Endothelial cell of umbilical vein (primary cell): ENCODE results near the gene ECSIT. TPM values are rescaled to one million over a fixed set of nuclear protein-coding genes. Genes with fewer than 3 reads are reported as not detected.
"Not testable (repeated sequence)": the region's sequence is repeated elsewhere in the genome, so short reads cannot be mapped to it uniquely, and the experiment has no call there.

Experiments
- BruUV-seq: library from RNA; stranded (reverse); fragments of 400-500 nt; replicated peaks from 2 replicates; lab custom pipeline; 2021; lab: Mats Ljungman, UMichigan
- CTCF ChIA-PET: fragments of 300-600, 350-600 bp; sonication (Branson Sonifier 250); formaldehyde crosslinking; loops from one replicate; lab custom pipeline; 2021; ENCODE audit warnings: antibody characterized with exemption, inconsistent platforms; lab: Charles Lee
- POLR2A ChIA-PET: fragments of 300-600, 350-600 bp; sonication (Branson Sonifier 250); formaldehyde crosslinking; loops from one replicate; lab custom pipeline; 2021; ENCODE audit warnings: antibody characterized with exemption, inconsistent platforms; lab: Charles Lee
- DNase-seq: peaks from one replicate; pipeline ENCODE4 v3.0.0-alpha.2; 2011; ENCODE audit warnings: low read depth, low spot score
- FAIRE-seq: peaks from 2 replicates; lab custom pipeline; 2011; peaks lifted over from hg19 to GRCh38; lab: Jason Lieb, UNC
- H2AFZ ChIP-seq: 2 replicates; pipeline ENCODE4 v1.6.0; 2012; ENCODE audit warnings: low read depth, low read length, control low read depth, inconsistent platforms
- H3K27ac ChIP-seq: 2 replicates; pipeline ENCODE4 v1.5.1; 2011; ENCODE audit warnings: low read depth, mild to moderate bottlenecking, control low read depth, low read length, moderate library complexity; ENCODE audit not compliant: insufficient read depth
- H3K27me3 ChIP-seq, 2 experiments: 2 replicates each; pipeline versions ENCODE4 v1.6.0 to v1.6.1; 2011; ENCODE audit warnings: low read length in 2 of 2, mixed read lengths in 1 of 2; ENCODE audit not compliant: control insufficient read depth in 2 of 2, insufficient read depth in 2 of 2
- H3K36me3 ChIP-seq, 2 experiments: 2 replicates in 1 of 2; 3 replicates in 1 of 2; pipeline ENCODE4 v1.5.1; 2011; ENCODE audit warnings: low read length in 2 of 2, mild to moderate bottlenecking in 1 of 2, moderate library complexity in 1 of 2; ENCODE audit not compliant: control insufficient read depth in 2 of 2, insufficient read depth in 2 of 2; ENCODE audit errors: extremely low read depth in 1 of 2
- H3K4me1 ChIP-seq: 3 replicates; pipeline ENCODE4 v1.5.1; 2011; ENCODE audit warnings: mild to moderate bottlenecking, low read length; ENCODE audit not compliant: control insufficient read depth, insufficient read depth; ENCODE audit errors: extremely low read depth
- H3K4me2 ChIP-seq: 2 replicates; pipeline ENCODE4 v1.6.1; 2011; ENCODE audit warnings: low read length, control low read depth, mixed read lengths; ENCODE audit not compliant: insufficient read depth
- H3K4me3 ChIP-seq, 3 experiments: fragments of 200-600 bp in 1 of 3; sonication (generic), shearing (Covaris generic) in 1 of 3; replicated peaks in 1 of 3; 2 replicates each; pipeline ENCODE4 v1.5.1; 2011 to 2016; ENCODE audit warnings: control low read depth in 3 of 3, low read length in 3 of 3, mild to moderate bottlenecking in 2 of 3, inconsistent platforms in 1 of 3, low read depth in 1 of 3, moderate library complexity in 1 of 3; ENCODE audit not compliant: insufficient read depth in 1 of 3
- H3K79me2 ChIP-seq: 2 replicates; pipeline ENCODE4 v1.6.0; 2012; ENCODE audit warnings: low read length, inconsistent platforms; ENCODE audit not compliant: control insufficient read depth, insufficient read depth
- H3K9ac ChIP-seq: replicated peaks from 2 replicates; pipeline ENCODE3; 2011; ENCODE audit warnings: low read length, control low read depth; ENCODE audit not compliant: insufficient read depth; ENCODE audit errors: extremely low read depth
- H3K9me1 ChIP-seq: replicated peaks from 3 replicates; pipeline ENCODE4 v1.6.0; 2011; ENCODE audit warnings: mild to moderate bottlenecking, low read length; ENCODE audit not compliant: control insufficient read depth, insufficient read depth; ENCODE audit errors: extremely low read depth
- H3K9me3 ChIP-seq: replicated peaks from 2 replicates; pipeline ENCODE4 v1.5.1; 2012; ENCODE audit warnings: low read length, inconsistent platforms; ENCODE audit not compliant: control insufficient read depth, insufficient read depth
- H4K20me1 ChIP-seq: replicated peaks from 2 replicates; pipeline ENCODE3; 2011; ENCODE audit warnings: mild to moderate bottlenecking, low read length; ENCODE audit not compliant: control insufficient read depth, insufficient read depth; ENCODE audit errors: extremely low read depth
- POLR2A ChIP-seq: IDR thresholded peaks from 2 replicates; pipeline ENCODE4 v1.6.1; 2012; ENCODE audit warnings: low read depth, mild to moderate bottlenecking, control low read depth, low read length
- dilution Hi-C: fragments of 300-500 bp; cut with MboI; formaldehyde crosslinking; loops from one replicate; pipeline ENCODE4 v1.15.0; 2019; ENCODE audit warnings: low sequenced_read_pairs; ENCODE audit not compliant: extremely low pct_ligation_motif_present
- intact Hi-C: fragments of 100-400 bp; cut with micrococcal nuclease; formaldehyde crosslinking; loops from one replicate; pipeline ENCODE4 v1.10.0; 2022
- polyA plus RNA-seq, 4 experiments: library from polyadenylated mRNA; depleted of rRNA in 3 of 4; stranded (reverse) in 3 of 4; unstranded in 1 of 4; fragments of >200 nt; gene quantifications; 2 replicates each; pipeline versions ENCODE4 v1.2.1 to v1.2.3, GENCODE V29; 2011 to 2012; ENCODE audit warnings: missing spikeins in 1 of 4
- total RNA-seq: library from RNA; stranded (reverse); gene quantifications from 2 replicates; pipeline ENCODE4 v1.2.3, GENCODE V29; 2021
- TF ChIP-seq, protein P1 (sequence below), 2 donors: IDR thresholded peaks; 1 replicate in 1 of 2; 2 replicates in 1 of 2; pipeline ENCODE4 v1.5.1; 2011; ENCODE audit warnings: low read length in 2 of 2, mild to moderate bottlenecking in 2 of 2, moderate library complexity in 2 of 2, control low read depth in 1 of 2, inconsistent platforms in 1 of 2, low read depth in 1 of 2; ENCODE audit not compliant: insufficient read depth in 1 of 2; ENCODE audit errors: extremely low read depth in 1 of 2

Gene ECSIT
- total and polyA plus RNA-seq, 2 donors (not counting 3 experiments of a cell fraction or from before 2014, with no cell fraction given), result 32.4 to 47.2 TPM

DNA sequence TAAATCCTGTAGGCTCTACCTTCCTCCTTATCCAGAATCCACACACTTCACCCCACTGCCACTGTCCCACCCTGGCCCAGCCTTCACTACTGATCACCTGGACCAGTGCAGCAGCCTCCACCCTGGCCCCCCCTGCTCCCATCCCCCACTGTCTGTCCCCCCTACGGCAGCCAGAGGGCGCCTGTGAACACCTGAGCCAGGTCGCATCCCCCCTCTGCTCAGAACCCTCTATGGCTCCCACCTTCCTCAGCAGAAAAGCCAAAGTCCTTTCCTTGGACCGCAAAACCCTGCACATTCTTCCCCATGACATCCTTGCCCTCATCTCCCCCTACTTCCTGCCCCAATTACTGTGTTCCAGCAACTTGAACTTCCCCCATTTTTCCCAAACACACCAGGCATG lies 68.7 kb downstream of the ECSIT start:
- CTCF ChIA-PET, result no interaction called here
- TF ChIP-seq, protein P1, sequence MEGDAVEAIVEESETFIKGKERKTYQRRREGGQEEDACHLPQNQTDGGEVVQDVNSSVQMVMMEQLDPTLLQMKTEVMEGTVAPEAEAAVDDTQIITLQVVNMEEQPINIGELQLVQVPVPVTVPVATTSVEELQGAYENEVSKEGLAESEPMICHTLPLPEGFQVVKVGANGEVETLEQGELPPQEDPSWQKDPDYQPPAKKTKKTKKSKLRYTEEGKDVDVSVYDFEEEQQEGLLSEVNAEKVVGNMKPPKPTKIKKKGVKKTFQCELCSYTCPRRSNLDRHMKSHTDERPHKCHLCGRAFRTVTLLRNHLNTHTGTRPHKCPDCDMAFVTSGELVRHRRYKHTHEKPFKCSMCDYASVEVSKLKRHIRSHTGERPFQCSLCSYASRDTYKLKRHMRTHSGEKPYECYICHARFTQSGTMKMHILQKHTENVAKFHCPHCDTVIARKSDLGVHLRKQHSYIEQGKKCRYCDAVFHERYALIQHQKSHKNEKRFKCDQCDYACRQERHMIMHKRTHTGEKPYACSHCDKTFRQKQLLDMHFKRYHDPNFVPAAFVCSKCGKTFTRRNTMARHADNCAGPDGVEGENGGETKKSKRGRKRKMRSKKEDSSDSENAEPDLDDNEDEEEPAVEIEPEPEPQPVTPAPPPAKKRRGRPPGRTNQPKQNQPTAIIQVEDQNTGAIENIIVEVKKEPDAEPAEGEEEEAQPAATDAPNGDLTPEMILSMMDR (IDR thresholded peaks at IDR 0.05; ENCODE audit: extremely low read depth in 1 of 2, insufficient read depth in 1 of 2, low read depth in 1 of 2, low read length in 2 of 2), result peak in 1 of 2 donors; percentile 22
- no peak for TF ChIP-seq POLR2A

GRCh38 chr19:11458912-11459311 lies 70.0 kb downstream of the ECSIT start:
- H3K36me3 ChIP-seq, H4K20me1 ChIP-seq, H2AFZ ChIP-seq, H3K9me1 ChIP-seq, H3K4me2 ChIP-seq, BruUV-seq, H3K9me3 ChIP-seq, H3K9ac ChIP-seq, H3K79me2 ChIP-seq, POLR2A ChIA-PET, H3K4me1 ChIP-seq, DNase-seq, H3K27ac ChIP-seq, H3K27me3 ChIP-seq, intact Hi-C loops, H3K4me3 ChIP-seq, dilution Hi-C loops, FAIRE-seq: not testable (repeated sequence)
- CTCF ChIA-PET, result interaction anchor here (0.6 to 1.6 kb wide), 3 partner anchors 24 to 53 kb away, joined by 3 to 8 read pairs (median 3); no protein-coding TSS in a partner anchor

More for the DNA sequence above, 68.7 kb downstream of the ECSIT start:
- Histone ChIP-seq H3K27me3 (no peaks in the 10 kb centered on the region), H4K20me1 (no peaks in the 10 kb centered on the region), H3K79me2 (no peaks in the 10 kb centered on the region), H2AFZ (no peak overlapping the region), H3K4me1 (no peaks in the 10 kb centered on the region), H3K9me3 (no peaks in the 10 kb centered on the region), H3K4me3 (no peak overlapping the region), H3K27ac (no peak overlapping the region), H3K9ac (no peak overlapping the region), H3K9me1 (no peaks in the 10 kb centered on the region), H3K4me2 (no peak overlapping the region), H3K36me3 (no peaks in the 10 kb centered on the region)
- POLR2A ChIA-PET, result no interaction called here
- BruUV-seq, result no TSS peak
- no peak for FAIRE-seq
- intact Hi-C loops, result no loop called here
- no peak for DNase-seq
- dilution Hi-C loops, result no loop called here
